ENCODE results near the gene DNAH6.

DNAH6 gene

DNA sequence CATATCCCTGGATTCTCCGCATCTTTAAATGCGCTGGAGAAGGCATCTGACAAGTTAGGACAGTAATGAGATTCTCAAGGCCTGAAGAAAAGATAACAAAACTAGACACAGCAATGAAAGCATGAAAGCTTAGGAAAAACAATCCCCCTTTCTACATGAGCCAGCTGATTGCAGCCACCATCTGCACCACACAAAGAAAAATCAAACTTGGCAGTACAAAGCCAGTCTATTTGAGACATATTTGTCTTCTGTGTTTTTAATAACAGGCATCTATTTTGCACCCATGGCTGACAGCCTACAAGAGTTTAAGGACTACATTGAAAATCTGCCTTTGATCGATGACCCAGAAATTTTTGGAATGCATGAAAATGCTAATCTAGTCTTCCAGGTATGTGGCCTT, 281.0 kb downstream of the DNAH6 start:
- TF ChIP-seq ZNF274 (IDR thresholded peaks at IDR 0.05; ENCODE audit: low read depth, low read length) (no peak), YY1 (IDR thresholded peaks at IDR 0.05; ENCODE audit: insufficient read depth, insufficient read length) (no peak), SUZ12 (IDR thresholded peaks at IDR 0.05; ENCODE audit: extremely low read depth, insufficient read depth, insufficient read length) (no peak)

DNA sequence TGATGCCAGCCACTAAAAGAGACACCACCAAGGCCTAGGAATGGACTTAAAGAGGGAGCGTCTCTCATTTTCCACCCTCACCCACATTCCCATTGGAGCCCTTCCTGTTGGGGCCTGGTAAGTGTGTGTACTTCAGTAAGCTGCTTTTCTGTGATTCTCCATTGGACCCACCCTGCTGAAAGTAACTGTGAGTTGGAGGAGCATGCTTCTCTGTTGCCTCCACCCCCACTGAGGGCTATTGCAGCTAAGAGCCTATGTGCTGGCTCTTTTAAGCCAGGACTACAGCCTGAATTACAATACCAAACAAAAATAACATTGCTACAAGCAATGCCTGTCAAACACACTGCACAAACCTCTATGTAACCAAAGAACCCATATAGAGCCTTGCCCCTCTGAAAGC, 283.5 kb downstream of the DNAH6 start:
- no peak for DNase-seq (ENCODE audit: low read depth, low spot score)
- TF ChIP-seq ZNF274 (IDR thresholded peaks at IDR 0.05; ENCODE audit: low read depth, low read length) (no peak), SUZ12 (IDR thresholded peaks at IDR 0.05; ENCODE audit: extremely low read depth, insufficient read depth, insufficient read length) (no peak), YY1 (IDR thresholded peaks at IDR 0.05; ENCODE audit: insufficient read depth, insufficient read length) (no peak)
- Histone ChIP-seq H3K36me3 (ENCODE audit: insufficient read depth, insufficient read length, low read length) (no peaks in the 10 kb centered on the region), H3K9ac (ENCODE audit: insufficient read length, low read depth) (no peak overlapping the region), H3K4me1 (ENCODE audit: insufficient read depth, insufficient read length) (no peaks in the 10 kb centered on the region), H3K27me3 (ENCODE audit: insufficient read depth, insufficient read length) (no peaks in the 10 kb centered on the region), H3K4me3 (ENCODE audit: insufficient read length, low read depth) (no peak overlapping the region), H3K9me3 (ENCODE audit: insufficient read depth, low read length) (no peaks in the 10 kb centered on the region)

More for the DNA sequence above, 281.0 kb downstream of the DNAH6 start:
- Histone ChIP-seq H3K4me1 (ENCODE audit: insufficient read depth, insufficient read length) (no peaks in the 10 kb centered on the region), H3K36me3 (ENCODE audit: insufficient read depth, insufficient read length, low read length) (no peaks in the 10 kb centered on the region), H3K27me3 (ENCODE audit: insufficient read depth, insufficient read length) (no peaks in the 10 kb centered on the region), H3K4me3 (ENCODE audit: insufficient read length, low read depth) (no peak overlapping the region), H3K9me3 (ENCODE audit: insufficient read depth, low read length) (no peaks in the 10 kb centered on the region), H3K9ac (ENCODE audit: insufficient read length, low read depth) (no peak overlapping the region)
- DNase-seq (ENCODE audit: low read depth, low spot score): no peak

DNA sequence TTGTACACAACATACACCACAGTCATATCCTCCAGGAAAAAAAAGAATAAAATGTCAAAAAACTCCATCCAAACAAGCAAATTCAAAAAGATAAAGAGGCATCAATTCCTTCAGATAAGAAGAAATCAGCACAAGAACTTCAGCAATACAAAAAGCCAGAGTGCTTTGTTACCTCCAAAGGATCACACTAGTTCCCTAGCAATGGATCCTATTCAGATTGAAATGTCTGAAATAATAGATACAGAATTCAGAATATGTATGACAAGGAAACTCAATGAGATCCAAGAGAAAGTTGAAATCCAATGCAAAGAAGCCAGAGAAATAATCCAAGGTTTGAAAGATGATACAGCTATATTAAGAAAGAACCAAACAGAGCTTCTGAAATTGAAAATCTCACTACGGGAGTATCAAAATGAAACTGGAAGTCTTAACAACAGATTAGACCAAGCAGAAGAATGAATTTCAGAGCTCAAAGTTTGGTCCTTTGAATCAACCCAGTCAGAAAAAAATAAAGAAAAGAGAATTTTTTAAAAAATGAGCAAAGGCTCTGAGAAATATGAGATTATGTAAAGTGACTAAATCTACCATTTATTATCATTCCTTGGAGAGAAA, 284.0 kb downstream of the DNAH6 start:
- TF ChIP-seq YY1 (IDR thresholded peaks at IDR 0.05; ENCODE audit: insufficient read depth, insufficient read length) (no peak), SUZ12 (IDR thresholded peaks at IDR 0.05; ENCODE audit: extremely low read depth, insufficient read depth, insufficient read length) (no peak), ZNF274 (IDR thresholded peaks at IDR 0.05; ENCODE audit: low read depth, low read length) (no peak)
- Histone ChIP-seq H3K27me3 (ENCODE audit: insufficient read depth, insufficient read length) (no peaks in the 10 kb centered on the region), H3K4me1 (ENCODE audit: insufficient read depth, insufficient read length) (no peaks in the 10 kb centered on the region)

DNA sequence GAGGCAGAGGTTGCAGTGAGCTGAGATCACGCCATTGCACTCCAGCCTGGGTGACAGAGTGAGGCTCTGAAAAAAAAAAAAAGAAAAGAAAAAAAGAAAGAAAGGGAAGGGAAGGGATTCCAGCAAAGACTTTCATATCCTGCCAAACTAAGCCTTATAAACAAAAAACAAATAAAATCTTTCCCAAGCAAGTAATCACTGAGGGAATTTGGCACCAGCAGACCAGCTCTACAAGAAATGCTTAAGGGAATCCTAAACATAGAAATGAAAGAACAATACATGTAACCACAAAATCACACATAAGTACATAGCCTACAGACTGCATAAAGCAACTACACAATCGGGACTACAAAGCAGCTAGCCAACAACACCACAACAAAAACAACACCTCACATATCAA, 285.5 kb downstream of the DNAH6 start:
- Histone ChIP-seq H3K4me3 (ENCODE audit: insufficient read length, low read depth) (no peak overlapping the region), H3K27me3 (ENCODE audit: insufficient read depth, insufficient read length) (no peaks in the 10 kb centered on the region), H3K9ac (ENCODE audit: insufficient read length, low read depth) (no peak overlapping the region), H3K9me3 (ENCODE audit: insufficient read depth, low read length) (no peaks in the 10 kb centered on the region), H3K36me3 (ENCODE audit: insufficient read depth, insufficient read length, low read length) (no peaks in the 10 kb centered on the region), H3K4me1 (ENCODE audit: insufficient read depth, insufficient read length) (no peaks in the 10 kb centered on the region)
- DNase-seq (ENCODE audit: low read depth, low spot score): no peak
- no peak for TF ChIP-seq YY1 (IDR thresholded peaks at IDR 0.05; ENCODE audit: insufficient read depth, insufficient read length)
- TF ChIP-seq ZNF274 (IDR thresholded peaks at IDR 0.05; ENCODE audit: low read depth, low read length): no peak
- no peak for TF ChIP-seq SUZ12 (IDR thresholded peaks at IDR 0.05; ENCODE audit: extremely low read depth, insufficient read depth, insufficient read length)

More for the DNA sequence above, 284.0 kb downstream of the DNAH6 start:
- no peak overlapping the region for H3K9ac ChIP-seq (ENCODE audit: insufficient read length, low read depth)
- H3K36me3 ChIP-seq (ENCODE audit: insufficient read depth, insufficient read length, low read length): no peaks in the 10 kb centered on the region
- DNase-seq (ENCODE audit: low read depth, low spot score): no peak
- no peak overlapping the region for H3K4me3 ChIP-seq (ENCODE audit: insufficient read length, low read depth)
- no peaks in the 10 kb centered on the region for H3K9me3 ChIP-seq (ENCODE audit: insufficient read depth, low read length)

DNA sequence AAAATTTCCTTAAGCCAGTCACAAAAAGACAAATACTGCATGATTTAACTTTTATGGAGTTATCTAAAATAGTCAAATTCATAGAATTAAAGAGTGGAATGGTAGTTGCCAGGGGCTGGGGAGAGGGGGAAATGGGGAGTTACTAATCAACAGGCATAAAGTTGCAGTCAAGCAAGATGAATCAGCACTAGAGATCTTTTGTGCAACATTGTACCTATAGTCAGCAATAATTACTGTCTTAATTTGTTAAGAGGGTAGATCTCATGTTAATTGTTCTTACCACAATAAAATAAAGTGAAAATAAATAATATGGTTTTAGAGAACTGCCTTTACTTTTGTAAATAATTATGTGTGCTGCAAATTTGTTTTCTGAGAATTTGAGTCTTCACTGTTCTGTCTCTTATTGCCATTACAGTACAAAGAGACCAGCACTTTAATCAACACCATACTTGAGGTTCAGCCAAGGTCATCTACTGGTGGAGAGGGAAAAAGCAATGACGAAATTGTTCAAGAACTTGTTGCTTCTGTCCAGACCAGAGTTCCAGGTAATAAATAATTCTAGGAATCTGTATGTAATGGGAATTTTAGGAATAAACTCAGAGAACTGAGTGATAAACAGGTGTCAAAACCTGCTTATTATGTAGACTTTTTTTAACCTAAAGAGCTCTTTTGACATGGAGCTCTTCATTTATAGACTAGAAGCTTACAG, 289.1 kb downstream of the DNAH6 start:
- no peaks in the 10 kb centered on the region for H3K9me3 ChIP-seq (ENCODE audit: insufficient read depth, low read length)
- H3K27me3 ChIP-seq (ENCODE audit: insufficient read depth, insufficient read length): no peaks in the 10 kb centered on the region
- no peak overlapping the region for H3K9ac ChIP-seq (ENCODE audit: insufficient read length, low read depth)
- no peak for DNase-seq (ENCODE audit: low read depth, low spot score)
- no peaks in the 10 kb centered on the region for H3K4me1 ChIP-seq (ENCODE audit: insufficient read depth, insufficient read length)
- no peak overlapping the region for H3K4me3 ChIP-seq (ENCODE audit: insufficient read length, low read depth)
- H3K36me3 ChIP-seq (ENCODE audit: insufficient read depth, insufficient read length, low read length): no peaks in the 10 kb centered on the region
- TF ChIP-seq SUZ12 (IDR thresholded peaks at IDR 0.05; ENCODE audit: extremely low read depth, insufficient read depth, insufficient read length) (no peak), YY1 (IDR thresholded peaks at IDR 0.05; ENCODE audit: insufficient read depth, insufficient read length) (no peak), ZNF274 (IDR thresholded peaks at IDR 0.05; ENCODE audit: low read depth, low read length) (no peak)

DNA sequence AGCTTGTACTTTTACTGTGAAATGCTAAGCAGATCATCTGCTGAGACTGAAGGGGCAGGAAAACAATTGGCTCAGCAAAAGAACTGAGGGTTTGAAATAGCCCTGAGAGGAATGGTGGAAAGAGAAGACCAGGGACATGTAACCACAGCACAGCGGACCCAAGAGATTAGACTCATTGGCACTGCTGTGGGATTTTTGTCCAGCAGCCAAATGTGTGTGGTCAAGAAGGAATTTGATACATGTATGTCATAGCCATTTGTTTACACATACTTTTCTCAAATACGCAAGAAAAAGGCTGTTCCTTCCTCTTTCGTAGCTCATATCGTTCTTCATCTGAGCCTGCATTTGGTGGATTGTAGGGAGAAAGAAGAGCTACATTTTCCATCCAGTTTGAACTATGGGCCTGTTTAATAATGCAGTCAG, 290.8 kb downstream of the DNAH6 start:
- H3K36me3 ChIP-seq (ENCODE audit: insufficient read depth, insufficient read length, low read length): no peaks in the 10 kb centered on the region
- DNase-seq (ENCODE audit: low read depth, low spot score): no peak
- TF ChIP-seq SUZ12 (IDR thresholded peaks at IDR 0.05; ENCODE audit: extremely low read depth, insufficient read depth, insufficient read length) (no peak), ZNF274 (IDR thresholded peaks at IDR 0.05; ENCODE audit: low read depth, low read length) (no peak), YY1 (IDR thresholded peaks at IDR 0.05; ENCODE audit: insufficient read depth, insufficient read length) (no peak)

DNA sequence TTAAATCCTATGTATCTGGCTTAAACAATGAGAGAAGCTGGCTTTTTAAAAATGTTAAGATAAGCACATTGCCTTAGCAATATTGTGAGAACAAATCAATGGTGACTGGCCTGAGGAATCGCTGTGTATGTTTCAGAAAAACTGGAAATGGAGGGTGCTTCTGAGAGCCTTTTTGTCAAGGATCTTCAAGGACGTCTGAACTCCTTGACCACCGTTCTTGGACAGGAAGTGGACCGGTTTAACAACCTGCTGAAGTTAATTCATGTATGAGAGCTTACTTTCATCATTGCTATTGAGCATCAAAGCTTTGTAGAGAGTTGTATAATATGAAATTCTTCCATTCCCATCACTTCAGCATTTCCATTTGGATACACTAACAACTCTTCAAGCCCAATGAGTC, 292.0 kb downstream of the DNAH6 start:
- no peak for DNase-seq (ENCODE audit: low read depth, low spot score)
- Histone ChIP-seq H3K4me3 (ENCODE audit: insufficient read length, low read depth) (no peak overlapping the region), H3K4me1 (ENCODE audit: insufficient read depth, insufficient read length) (no peaks in the 10 kb centered on the region), H3K9me3 (ENCODE audit: insufficient read depth, low read length) (no peaks in the 10 kb centered on the region), H3K27me3 (ENCODE audit: insufficient read depth, insufficient read length) (no peaks in the 10 kb centered on the region), H3K9ac (ENCODE audit: insufficient read length, low read depth) (no peak overlapping the region), H3K36me3 (ENCODE audit: insufficient read depth, insufficient read length, low read length) (no peaks in the 10 kb centered on the region)
- TF ChIP-seq ZNF274 (IDR thresholded peaks at IDR 0.05; ENCODE audit: low read depth, low read length) (no peak), SUZ12 (IDR thresholded peaks at IDR 0.05; ENCODE audit: extremely low read depth, insufficient read depth, insufficient read length) (no peak), YY1 (IDR thresholded peaks at IDR 0.05; ENCODE audit: insufficient read depth, insufficient read length) (no peak)

More for the DNA sequence above, 290.8 kb downstream of the DNAH6 start:
- H3K4me1 ChIP-seq (ENCODE audit: insufficient read depth, insufficient read length): no peaks in the 10 kb centered on the region
- H3K4me3 ChIP-seq (ENCODE audit: insufficient read length, low read depth): no peak overlapping the region
- no peaks in the 10 kb centered on the region for H3K9me3 ChIP-seq (ENCODE audit: insufficient read depth, low read length)
- no peak overlapping the region for H3K9ac ChIP-seq (ENCODE audit: insufficient read length, low read depth)
- H3K27me3 ChIP-seq (ENCODE audit: insufficient read depth, insufficient read length): no peaks in the 10 kb centered on the region

Data from NT2/D1 (cell line).